ENCODE data around the gene TRIM23.

TRIM23 gene

DNA sequence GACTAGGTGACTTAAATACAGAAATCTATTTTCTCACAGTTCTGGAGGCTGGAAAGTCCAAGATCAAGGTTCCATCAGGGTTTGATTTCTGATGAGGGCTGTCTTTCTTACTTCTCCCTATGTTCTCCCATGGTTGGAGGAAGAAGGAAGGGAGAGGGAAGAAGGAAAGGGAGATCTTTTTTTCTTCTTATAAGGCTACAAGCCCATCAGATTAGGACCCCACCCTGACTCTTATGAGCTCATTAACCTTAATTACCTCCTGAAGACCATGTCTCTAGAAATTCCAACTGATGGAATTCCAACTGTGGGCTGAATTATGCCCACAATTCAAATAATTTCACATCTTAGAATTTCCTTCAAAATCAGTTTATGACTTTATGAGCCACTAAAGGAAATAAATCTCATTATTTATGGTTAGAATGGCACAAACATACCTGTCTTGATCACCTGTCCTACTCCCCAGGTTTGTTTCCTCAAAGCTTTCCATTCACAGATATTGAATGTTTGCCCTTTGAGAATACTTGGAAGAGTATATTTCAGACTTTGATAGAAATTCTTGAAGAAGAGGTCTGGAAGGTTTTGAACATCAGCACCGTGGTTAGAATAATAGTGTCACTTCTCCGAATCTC, 53.4 kb downstream of the TRIM23 start:
- Histone ChIP-seq H3K9me3 (ENCODE audit: control extremely low read depth in 1 of 5, control insufficient read depth in 4 of 5, insufficient read depth in 2 of 5, low read depth in 1 of 5, low read length in 4 of 5) (no peaks in the 10 kb centered on the region), H3K27ac (ENCODE audit: insufficient read depth in 1 of 2, low read depth in 1 of 2, low read length in 2 of 2, poor library complexity in 1 of 2, severe bottlenecking in 2 of 2) (no peak overlapping the region), H3K27me3 (replicated peaks in 2 of 5; ENCODE audit: control insufficient read depth in 4 of 5, insufficient read depth in 5 of 5, low read length in 4 of 5) (no peaks in the 10 kb centered on the region), H3K4me1 (ENCODE audit: control extremely low read depth in 1 of 4, control insufficient read depth in 4 of 4, insufficient read depth in 4 of 4, low read length in 3 of 4) (no peaks in the 10 kb centered on the region), H3K36me3 (ENCODE audit: control insufficient read depth in 4 of 4, insufficient read depth in 4 of 4, low read length in 3 of 4) (peaks cover 15 to 38% (median 33%) of the 10 kb centered on the region in 4 experiments), H3K4me3 (ENCODE audit: control insufficient read depth in 1 of 7, extremely low read depth in 1 of 7, insufficient read depth in 4 of 7, low read depth in 2 of 7, low read length in 6 of 7) (no peak overlapping the region)
- WGBS (ENCODE audit: insufficient coverage) = 100% methylated on average over 2 of the region's 2 CpGs
- ChIA-PET POLR2A (no interaction called here), CTCF (interaction anchor here (1.4 kb wide), 1 partner anchor 13 kb away, joined by 4 read pairs; no protein-coding TSS in a partner anchor)
- DNase-seq = no peak

DNA sequence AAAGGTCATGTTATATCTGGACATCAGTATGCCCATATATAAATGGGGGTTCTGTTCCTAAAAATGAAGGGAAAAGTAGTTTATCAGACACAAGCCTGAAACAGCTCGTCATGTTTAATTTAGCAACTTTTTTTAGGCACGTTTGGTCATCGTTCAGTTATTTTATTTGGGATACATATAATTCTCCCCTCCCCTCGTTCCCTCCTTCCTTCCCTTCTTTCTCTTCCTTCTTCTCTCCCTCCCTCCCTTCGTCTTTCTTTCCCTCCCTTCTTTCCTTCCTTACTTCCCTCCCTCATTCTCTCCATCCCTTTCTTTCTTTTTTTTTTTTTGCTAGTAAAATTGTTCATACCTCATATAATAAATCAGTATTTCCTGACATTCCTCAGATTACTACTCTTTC, 57.6 kb downstream of the TRIM23 start:
- DNase-seq = no peak
- Histone ChIP-seq H3K9me3 (ENCODE audit: control extremely low read depth in 1 of 5, control insufficient read depth in 4 of 5, insufficient read depth in 2 of 5, low read depth in 1 of 5, low read length in 4 of 5) (no peaks in the 10 kb centered on the region), H3K36me3 (ENCODE audit: control insufficient read depth in 4 of 4, insufficient read depth in 4 of 4, low read length in 3 of 4) (peaks cover 5 to 20% (median 11%) of the 10 kb centered on the region in 4 experiments), H3K27ac (ENCODE audit: insufficient read depth in 1 of 2, low read depth in 1 of 2, low read length in 2 of 2, poor library complexity in 1 of 2, severe bottlenecking in 2 of 2) (no peak overlapping the region), H3K4me1 (ENCODE audit: control extremely low read depth in 1 of 4, control insufficient read depth in 4 of 4, insufficient read depth in 4 of 4, low read length in 3 of 4) (peaks cover 17 to 24% (median 19%) of the 10 kb centered on the region in 4 experiments), H3K4me3 (ENCODE audit: control insufficient read depth in 1 of 7, extremely low read depth in 1 of 7, insufficient read depth in 4 of 7, low read depth in 2 of 7, low read length in 6 of 7) (no peak overlapping the region), H3K27me3 (replicated peaks in 2 of 5; ENCODE audit: control insufficient read depth in 4 of 5, insufficient read depth in 5 of 5, low read length in 4 of 5) (no peaks in the 10 kb centered on the region)
- ChIA-PET CTCF (no interaction called here), POLR2A (no interaction called here)
- 91% methylated on average over 5 of the region's 5 CpGs for WGBS (ENCODE audit: insufficient coverage)

DNA sequence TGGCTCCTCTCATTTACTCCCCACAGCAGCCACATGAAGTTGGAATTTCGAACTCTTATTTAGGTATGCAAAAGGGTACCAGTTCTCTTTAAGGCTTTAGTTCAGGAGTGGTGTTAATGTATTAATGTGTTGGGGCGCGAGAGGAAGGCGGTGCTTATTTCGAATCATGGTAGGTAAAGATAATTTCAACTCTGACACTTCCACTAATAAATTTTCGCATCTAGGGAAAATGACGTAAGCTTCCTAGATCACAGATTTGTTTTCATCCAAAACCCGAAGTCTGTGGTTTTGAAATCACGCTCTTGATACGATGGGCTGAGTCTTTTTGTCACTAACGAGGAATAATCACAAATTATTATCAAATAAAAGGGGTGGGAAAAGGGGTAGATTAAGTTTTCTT, 60.4 kb downstream of the TRIM23 start:
- DNase-seq = peak; percentile 9 to 39 (median 24)
- peaks cover 0 to 12% (median 4%) of the 10 kb centered on the region in 4 experiments for H3K36me3 ChIP-seq (ENCODE audit: control insufficient read depth in 4 of 4, insufficient read depth in 4 of 4, low read length in 3 of 4)
- peaks cover 17 to 24% (median 21%) of the 10 kb centered on the region in 4 experiments for H3K4me1 ChIP-seq (ENCODE audit: control extremely low read depth in 1 of 4, control insufficient read depth in 4 of 4, insufficient read depth in 4 of 4, low read length in 3 of 4)
- POLR2A ChIA-PET = interaction anchor here (0.6 kb wide), 1 partner anchor 460 kb away, joined by 3 read pairs; no protein-coding TSS in a partner anchor
- CTCF ChIA-PET = interaction anchor here (1.1 to 1.4 kb wide), 2 partner anchors 60 to 752 kb away, joined by 3 to 4 read pairs; partner anchors contain the start of gene TRIM23
- H3K4me3 ChIP-seq (ENCODE audit: control insufficient read depth in 1 of 7, extremely low read depth in 1 of 7, insufficient read depth in 4 of 7, low read depth in 2 of 7, low read length in 6 of 7) = peak overlapping the region in 6 of 7 experiments; percentile 88 to 100 (median 97)
- no CpG with 5 or more reads among the region's 11 CpGs for WGBS (ENCODE audit: insufficient coverage)
- H3K27me3 ChIP-seq (replicated peaks in 2 of 5; ENCODE audit: control insufficient read depth in 4 of 5, insufficient read depth in 5 of 5, low read length in 4 of 5) = no peaks in the 10 kb centered on the region
- H3K27ac ChIP-seq (ENCODE audit: insufficient read depth in 1 of 2, low read depth in 1 of 2, low read length in 2 of 2, poor library complexity in 1 of 2, severe bottlenecking in 2 of 2) = peak overlapping the region; percentile 96 to 97
- H3K9me3 ChIP-seq (ENCODE audit: control extremely low read depth in 1 of 5, control insufficient read depth in 4 of 5, insufficient read depth in 2 of 5, low read depth in 1 of 5, low read length in 4 of 5) = no peaks in the 10 kb centered on the region

DNA sequence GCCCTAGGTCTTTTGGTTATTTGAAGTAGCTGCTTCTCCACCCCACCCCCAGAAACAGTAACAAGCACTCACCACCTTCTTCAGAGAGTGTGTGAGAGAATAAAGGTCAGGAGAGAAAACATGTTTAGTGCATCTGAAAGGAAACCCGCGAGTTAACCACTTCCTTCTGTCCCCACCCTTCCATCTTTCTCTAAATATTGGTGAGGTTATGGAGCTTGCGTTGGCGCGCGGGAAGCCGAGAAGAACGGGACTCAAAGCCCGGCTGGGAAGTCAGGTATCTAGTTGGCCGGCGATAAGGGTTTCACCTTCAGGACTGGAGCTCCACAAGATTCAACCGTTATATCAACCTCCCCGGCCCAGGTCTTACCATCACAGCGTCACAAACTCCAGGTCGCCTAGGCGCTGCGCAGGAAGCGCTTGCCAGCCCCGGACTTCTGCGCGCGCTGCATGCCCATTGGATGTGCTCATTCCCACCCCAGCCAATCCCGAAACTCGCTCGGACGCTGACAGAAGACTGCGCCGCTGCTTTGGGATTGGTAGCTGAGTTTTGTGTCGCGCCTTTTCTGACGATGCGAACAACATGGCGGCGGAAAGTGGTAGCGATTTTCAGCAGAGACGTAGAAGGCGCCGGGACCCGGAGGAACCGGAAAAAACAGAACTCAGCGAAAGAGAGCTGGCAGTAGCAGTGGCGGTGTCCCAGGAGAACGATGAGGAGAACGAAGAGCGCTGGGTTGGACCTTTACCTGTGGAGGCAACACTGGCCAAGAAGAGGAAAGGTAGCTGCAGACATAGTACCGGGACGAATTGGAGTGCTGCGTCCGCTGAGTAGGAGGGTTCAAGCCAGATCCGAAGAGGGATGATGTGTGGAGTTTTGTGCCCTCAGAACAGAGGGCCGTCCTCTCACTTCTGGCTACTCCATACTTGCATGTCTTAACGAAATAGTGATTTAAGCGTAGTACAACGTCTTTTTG, 61.1 kb downstream of the TRIM23 start, which contains the start of the genes CENPK and PPWD1:
Gene CENPK (minus strand): TSS at position 438 of the 971 bp plus-strand sequence. CDS start 8,261 bp downstream, outside the sequence.
Gene PPWD1 (plus strand): TSS at position 566 of the 971 bp plus-strand sequence. CDS start 15 bp downstream, at position 581.
- WGBS (ENCODE audit: insufficient coverage) = 0% methylated on average over 37 of the region's 54 CpGs
- Histone ChIP-seq H3K4me1 (ENCODE audit: control extremely low read depth in 1 of 4, control insufficient read depth in 4 of 4, insufficient read depth in 4 of 4, low read length in 3 of 4) (peaks cover 17 to 24% (median 21%) of the 10 kb centered on the region in 4 experiments), H3K27ac (ENCODE audit: insufficient read depth in 1 of 2, low read depth in 1 of 2, low read length in 2 of 2, poor library complexity in 1 of 2, severe bottlenecking in 2 of 2) (peak within 1 kb of the TSS; percentile 96 to 97), H3K9me3 (ENCODE audit: control extremely low read depth in 1 of 5, control insufficient read depth in 4 of 5, insufficient read depth in 2 of 5, low read depth in 1 of 5, low read length in 4 of 5) (no peaks in the 10 kb centered on the region), H3K36me3 (ENCODE audit: control insufficient read depth in 4 of 4, insufficient read depth in 4 of 4, low read length in 3 of 4) (peaks cover 3 to 15% (median 7%) of the 10 kb centered on the region in 4 experiments), H3K27me3 (replicated peaks in 2 of 5; ENCODE audit: control insufficient read depth in 4 of 5, insufficient read depth in 5 of 5, low read length in 4 of 5) (no peaks in the 10 kb centered on the region), H3K4me3 (ENCODE audit: control insufficient read depth in 1 of 7, extremely low read depth in 1 of 7, insufficient read depth in 4 of 7, low read depth in 2 of 7, low read length in 6 of 7) (peak within 1 kb of the TSS; percentile 88 to 100 (median 98))
- ChIA-PET POLR2A (interaction anchor here (0.5 kb wide), 1 partner anchor 18 kb away, joined by 3 read pairs; no protein-coding TSS in a partner anchor), CTCF (interaction anchor here (0.6 to 1.4 kb wide), 4 partner anchors 61 to 751 kb away, joined by 3 to 4 read pairs (median 3); partner anchors contain the start of gene TRIM23)
- DNase-seq = peak; percentile 95 to 99 (median 98)

DNA sequence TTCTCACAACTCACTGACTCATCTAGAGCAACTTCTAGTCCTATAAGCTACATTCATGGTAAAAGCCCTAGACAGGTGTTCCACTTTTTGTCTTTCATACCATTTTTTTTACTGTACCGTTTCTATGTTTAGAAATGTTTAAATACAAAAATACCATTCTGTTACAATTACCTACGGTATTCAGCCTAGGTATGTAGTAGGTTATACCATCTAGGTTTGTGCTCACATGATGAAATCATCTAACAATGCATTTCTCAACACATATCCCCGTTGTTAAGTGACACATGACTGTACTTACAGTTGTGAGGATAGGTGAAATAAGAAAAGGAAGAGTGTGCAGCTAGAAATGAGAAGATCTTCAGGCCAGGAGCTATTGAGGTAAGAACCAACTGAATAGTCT, 67.4 kb downstream of the TRIM23 start:
- H3K4me3 ChIP-seq (ENCODE audit: control insufficient read depth in 1 of 7, extremely low read depth in 1 of 7, insufficient read depth in 4 of 7, low read depth in 2 of 7, low read length in 6 of 7) = no peak overlapping the region
- peaks cover under 1 to 7% (median 1%) of the 10 kb centered on the region in 4 experiments for H3K4me1 ChIP-seq (ENCODE audit: control extremely low read depth in 1 of 4, control insufficient read depth in 4 of 4, insufficient read depth in 4 of 4, low read length in 3 of 4)
- CTCF ChIA-PET = no interaction called here
- WGBS (ENCODE audit: insufficient coverage) = no CpG with 5 or more reads among the region's 3 CpGs
- H3K27me3 ChIP-seq (replicated peaks in 2 of 5; ENCODE audit: control insufficient read depth in 4 of 5, insufficient read depth in 5 of 5, low read length in 4 of 5) = no peaks in the 10 kb centered on the region
- H3K9me3 ChIP-seq (ENCODE audit: control extremely low read depth in 1 of 5, control insufficient read depth in 4 of 5, insufficient read depth in 2 of 5, low read depth in 1 of 5, low read length in 4 of 5) = no peaks in the 10 kb centered on the region
- POLR2A ChIA-PET = interaction anchor here (0.6 to 0.9 kb wide), 2 partner anchors 65 to 989 kb away, joined by 3 read pairs; no protein-coding TSS in a partner anchor
- no peak for DNase-seq
- peak overlapping the region in 1 of 2 experiments; percentile 6 for H3K27ac ChIP-seq (ENCODE audit: insufficient read depth in 1 of 2, low read depth in 1 of 2, low read length in 2 of 2, poor library complexity in 1 of 2, severe bottlenecking in 2 of 2)
- H3K36me3 ChIP-seq (ENCODE audit: control insufficient read depth in 4 of 4, insufficient read depth in 4 of 4, low read length in 3 of 4) = peaks cover 8 to 41% (median 14%) of the 10 kb centered on the region in 4 experiments

DNA sequence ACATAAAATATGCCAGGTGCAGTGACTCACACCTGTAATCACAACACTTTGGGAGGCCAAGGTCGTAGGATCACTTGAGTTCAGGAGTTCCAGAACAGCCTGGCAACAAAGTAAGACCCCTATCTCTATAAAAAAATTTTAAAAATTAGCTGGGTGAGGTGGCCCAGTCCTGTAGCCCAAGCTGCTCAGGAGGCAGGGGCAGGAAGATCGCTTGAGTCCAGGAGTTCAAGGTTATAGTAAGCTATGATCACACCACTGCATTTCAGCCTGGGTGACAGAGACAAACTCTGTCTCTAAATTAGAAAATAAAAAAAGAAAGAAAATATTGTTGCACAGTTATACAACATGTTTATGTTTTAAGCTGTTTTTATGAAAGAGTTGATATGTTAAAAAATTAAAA, 68.0 kb downstream of the TRIM23 start:
- ChIA-PET POLR2A (interaction anchor here (0.6 to 0.9 kb wide), 2 partner anchors 66 to 989 kb away, joined by 3 read pairs; no protein-coding TSS in a partner anchor), CTCF (no interaction called here)
- Histone ChIP-seq H3K27ac (ENCODE audit: insufficient read depth in 1 of 2, low read depth in 1 of 2, low read length in 2 of 2, poor library complexity in 1 of 2, severe bottlenecking in 2 of 2) (no peak overlapping the region), H3K9me3 (ENCODE audit: control extremely low read depth in 1 of 5, control insufficient read depth in 4 of 5, insufficient read depth in 2 of 5, low read depth in 1 of 5, low read length in 4 of 5) (no peaks in the 10 kb centered on the region), H3K4me1 (ENCODE audit: control extremely low read depth in 1 of 4, control insufficient read depth in 4 of 4, insufficient read depth in 4 of 4, low read length in 3 of 4) (peaks cover 0 to 1% (median 0%) of the 10 kb centered on the region in 4 experiments), H3K4me3 (ENCODE audit: control insufficient read depth in 1 of 7, extremely low read depth in 1 of 7, insufficient read depth in 4 of 7, low read depth in 2 of 7, low read length in 6 of 7) (no peak overlapping the region), H3K36me3 (ENCODE audit: control insufficient read depth in 4 of 4, insufficient read depth in 4 of 4, low read length in 3 of 4) (peaks cover 8 to 41% (median 14%) of the 10 kb centered on the region in 4 experiments), H3K27me3 (replicated peaks in 2 of 5; ENCODE audit: control insufficient read depth in 4 of 5, insufficient read depth in 5 of 5, low read length in 4 of 5) (no peaks in the 10 kb centered on the region)
- no peak for DNase-seq
- WGBS (ENCODE audit: insufficient coverage) = no CpG with 5 or more reads among the region's 2 CpGs
